HG02571 (cell line): ENCODE results near the gene ERH.
"Not testable (repeated sequence)": the region's sequence is repeated elsewhere in the genome, so short reads cannot be mapped to it uniquely, and the experiment has no call there.

ENCODE experiments used
- ATAC-seq: cut with Tn5 transposase; IDR thresholded peaks from one replicate; pipeline ENCODE4 v1.9.1; 2021; ENCODE audit warnings: mild to moderate bottlenecking, moderate library complexity; ENCODE audit not compliant: unreplicated experiment

ERH gene

DNA sequence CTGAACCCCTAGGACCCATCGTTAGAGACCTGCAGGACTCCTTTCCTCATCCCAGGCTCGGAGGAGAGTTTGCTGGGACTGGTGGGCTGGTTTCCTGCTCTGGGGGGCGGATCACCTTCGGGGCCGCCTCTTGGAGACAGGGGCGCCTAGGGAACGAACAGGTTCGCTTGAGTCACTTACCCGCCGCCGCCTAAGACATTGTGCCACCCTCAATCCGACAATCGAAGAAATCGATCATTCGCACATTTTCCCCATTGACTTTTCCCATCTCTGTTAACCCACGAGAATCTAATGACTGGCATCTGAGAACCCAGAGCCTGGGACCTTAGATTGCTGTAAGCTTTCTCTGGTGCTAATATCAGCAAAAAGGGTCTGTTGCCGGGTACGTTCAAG lies 715 bp upstream of the ERH start:
- peak; percentile 14 for ATAC-seq

GRCh38 chr14:69395929-69396328 lies 2.2 kb downstream of the ERH start:
- no peak for ATAC-seq

- no peak for ATAC-seq
Measured at GRCh38 chr14:69392481-69392880, 5.6 kb downstream of the ERH start.

DNA sequence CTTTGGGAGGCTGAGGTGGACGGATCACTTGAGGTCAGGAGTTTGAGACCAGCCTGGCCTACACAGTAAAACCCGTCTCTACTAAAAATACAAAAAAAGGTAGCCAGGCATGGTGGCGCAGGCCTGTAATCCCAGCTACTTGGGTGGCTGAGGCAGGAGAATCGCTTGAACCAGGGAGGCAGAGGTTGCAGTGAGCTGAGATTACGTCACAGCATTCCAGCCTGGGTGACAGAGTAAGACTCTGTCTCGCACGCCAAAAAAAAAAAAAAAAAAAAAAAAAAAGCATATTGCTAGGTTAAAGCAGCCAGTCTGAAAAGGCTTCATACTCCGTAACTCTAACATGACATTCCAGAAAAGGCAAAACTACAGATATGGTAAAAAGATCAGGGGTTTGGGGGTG lies 6.7 kb downstream of the ERH start:
- not testable (repeated sequence) for ATAC-seq

DNA sequence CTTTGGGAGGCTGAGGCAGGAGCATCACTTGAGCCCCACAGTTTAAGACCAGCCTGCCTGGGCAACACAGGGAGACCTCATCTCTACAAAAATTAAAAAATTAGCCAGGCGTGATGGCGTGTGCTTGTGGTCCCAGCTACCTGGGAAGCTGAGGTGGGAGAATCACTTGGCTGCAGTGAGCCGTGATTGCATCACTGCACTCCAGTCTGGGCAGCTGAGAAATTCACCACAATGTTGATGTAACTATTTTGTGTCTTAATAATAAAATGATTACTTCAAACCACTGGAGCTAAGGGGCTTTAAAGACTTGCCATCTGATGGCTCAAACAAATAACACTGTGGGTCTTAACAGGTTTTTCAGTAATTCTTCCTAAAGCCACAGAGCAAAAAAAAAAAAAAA lies 10.8 kb downstream of the ERH start:
- no peak for ATAC-seq

DNA sequence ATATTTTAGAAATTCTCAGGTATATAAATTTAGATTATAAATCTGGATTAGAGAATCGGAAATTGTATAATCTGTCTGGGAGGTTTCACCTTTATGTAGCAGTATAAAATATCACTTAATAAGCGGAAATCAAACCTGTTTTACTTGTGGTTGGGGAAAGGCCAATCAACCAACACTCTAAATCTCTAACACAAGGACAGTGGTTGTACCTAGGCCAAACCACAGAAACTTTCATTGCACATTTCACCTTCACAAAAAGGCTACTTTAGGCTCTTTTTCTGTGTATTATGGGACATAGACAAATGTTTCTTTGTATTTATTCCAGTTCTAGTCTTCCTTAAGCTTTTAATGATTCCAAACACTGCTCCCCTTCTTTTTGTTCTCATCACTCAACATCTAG lies 19.8 kb downstream of the ERH start:
- ATAC-seq: no peak

DNA sequence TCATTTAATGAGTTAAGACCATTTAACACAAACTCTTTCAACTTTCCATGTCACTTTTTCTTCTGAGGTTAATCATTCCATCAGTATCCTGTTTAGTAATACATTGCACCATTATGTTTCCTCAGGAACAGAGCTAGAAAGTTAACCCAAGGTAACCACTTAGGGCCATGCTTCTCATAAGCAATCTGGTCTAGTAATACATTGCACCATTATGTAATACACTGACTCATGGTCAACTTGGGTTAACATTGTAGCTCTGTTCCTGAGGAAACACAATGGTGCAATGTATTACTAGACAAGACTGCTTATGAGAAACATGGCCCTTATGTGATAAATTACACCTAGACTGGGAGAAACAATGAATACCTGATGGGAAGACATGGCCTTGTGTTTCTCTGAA lies 21.7 kb downstream of the ERH start:
- ATAC-seq: no peak

DNA sequence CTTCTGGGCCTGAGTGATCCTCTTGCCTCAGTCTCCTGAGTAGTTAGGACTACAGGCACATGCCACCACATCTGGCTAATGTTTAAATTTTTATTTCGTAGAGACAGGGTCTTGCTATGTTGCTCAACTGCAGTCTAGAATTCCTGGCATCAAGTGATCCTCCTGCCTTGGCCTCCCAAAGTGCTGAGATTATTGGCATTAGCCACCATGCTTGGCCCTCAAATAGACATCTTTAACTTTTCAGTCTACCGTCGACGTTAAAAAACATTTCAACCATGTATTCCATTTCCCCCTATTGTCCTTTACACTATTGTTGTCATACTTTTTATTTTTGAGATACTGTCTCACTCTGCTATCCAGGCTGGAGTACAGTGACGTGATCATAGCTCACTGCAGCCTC lies 22.4 kb downstream of the ERH start:
- no peak for ATAC-seq

- no peak for ATAC-seq
Measured at GRCh38 chr14:69375182-69375581, 22.9 kb downstream of the ERH start.

GRCh38 chr14:69374235-69374634 lies 23.9 kb downstream of the ERH start:
- no peak for ATAC-seq

GRCh38 chr14:69373104-69373503 lies 25.0 kb downstream of the ERH start:
- ATAC-seq: no peak

GRCh38 chr14:69372146-69372545 lies 26.0 kb downstream of the ERH start:
- ATAC-seq: no peak

GRCh38 chr14:69370061-69370460 lies 28.0 kb downstream of the ERH start:
- ATAC-seq: no peak

GRCh38 chr14:69368381-69368780 lies 29.7 kb downstream of the ERH start:
- ATAC-seq: no peak

DNA sequence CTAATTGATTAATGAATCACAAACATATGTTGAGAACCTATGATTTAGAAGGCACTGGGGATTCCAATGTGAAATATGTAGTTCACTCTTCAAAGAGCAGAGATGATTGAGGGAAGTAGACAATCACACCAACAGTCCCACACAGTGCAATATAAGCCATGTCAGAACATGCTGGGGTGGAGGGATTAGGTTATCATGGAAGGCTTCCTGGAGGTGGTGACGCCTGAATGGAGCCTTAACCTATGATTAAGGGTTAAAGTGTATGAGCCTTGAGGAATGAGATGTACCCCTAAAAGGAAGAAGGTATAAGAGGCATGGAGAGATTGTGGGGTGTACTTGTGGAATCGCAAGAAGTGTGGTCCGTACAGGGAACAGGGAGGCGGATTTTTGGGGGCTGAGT lies 31.3 kb downstream of the ERH start:
- ATAC-seq: no peak

DNA sequence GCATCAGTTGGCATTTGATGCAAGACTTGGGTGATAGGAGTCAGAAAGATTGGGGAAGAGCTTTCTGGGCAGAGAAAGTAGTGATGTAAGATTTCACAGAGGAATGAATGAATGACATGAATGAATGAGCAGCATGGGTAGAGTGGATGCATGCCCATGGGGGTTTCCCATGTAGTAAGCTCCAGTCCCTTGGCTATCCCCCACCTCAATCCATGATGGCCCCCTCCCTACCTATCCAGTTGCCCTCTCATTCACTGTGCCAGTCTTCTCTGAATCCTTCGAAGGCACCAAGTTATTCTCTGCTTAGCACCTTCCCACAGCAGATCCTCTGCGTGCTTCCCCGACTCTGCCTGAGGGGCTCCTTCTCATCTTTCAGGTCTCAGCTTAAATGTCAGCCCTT lies 32.0 kb downstream of the ERH start:
- ATAC-seq: no peak

GRCh38 chr14:69364378-69364777 lies 33.7 kb downstream of the ERH start:
- ATAC-seq: no peak

DNA sequence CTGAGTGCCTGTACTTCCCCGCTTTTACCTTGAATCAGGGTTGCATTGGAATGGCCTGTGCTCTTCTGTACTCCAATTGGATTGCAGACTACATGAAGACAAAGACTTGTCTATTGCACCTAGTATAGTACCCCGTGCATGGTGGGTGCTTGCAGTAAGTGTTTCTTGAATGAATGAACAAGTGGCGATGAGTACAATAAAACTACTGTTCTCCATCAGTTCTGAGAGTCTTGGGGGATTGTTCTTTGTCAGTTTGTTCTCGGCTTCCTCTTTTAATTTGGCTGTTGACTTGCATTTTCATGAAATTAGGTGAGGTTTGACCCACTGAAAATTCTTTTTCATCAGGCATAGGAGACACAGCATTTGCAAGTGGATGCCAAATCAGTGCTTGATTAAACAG lies 34.1 kb downstream of the ERH start:
- ATAC-seq: no peak

GRCh38 chr14:69363055-69363454 lies 35.0 kb downstream of the ERH start:
- ATAC-seq: no peak

GRCh38 chr14:69360438-69361108 lies 37.5 kb downstream of the ERH start:
- ATAC-seq: no peak

DNA sequence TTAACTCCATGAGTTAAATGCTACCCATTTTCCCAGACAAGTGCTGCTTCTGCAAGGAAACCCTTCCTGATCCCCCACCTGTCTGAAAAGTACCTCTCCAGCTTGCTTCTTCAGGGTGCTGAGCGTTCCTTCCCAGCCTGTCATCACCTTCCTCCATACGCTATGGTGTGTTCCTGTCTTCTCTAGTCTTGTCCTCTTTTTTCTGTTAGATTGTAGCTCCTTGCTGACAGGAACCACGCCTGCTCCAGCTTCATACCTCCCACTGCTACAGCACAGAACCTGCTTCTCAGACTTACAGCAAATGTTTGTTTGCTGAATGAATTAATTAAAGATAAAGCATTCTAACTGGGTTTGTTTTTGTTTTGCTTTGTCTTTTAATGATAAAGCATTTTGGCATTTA lies 39.1 kb downstream of the ERH start:
- no peak for ATAC-seq

- ATAC-seq: no peak
Measured at GRCh38 chr14:69358233-69358963, 39.7 kb downstream of the ERH start.
